Activated CD4-positive, alpha-beta T cell treated with anti-CD3 and anti-CD28 coated beads, Interleukin-2, amount 10 ng/mL, durations not matched to agents 7 days and 5 days (primary cell): ENCODE data around the gene PYCARD. TPM values are rescaled to one million over a fixed set of nuclear protein-coding genes. Genes with fewer than 3 reads are reported as not detected.
"Not testable (repeated sequence)": the region's sequence is repeated elsewhere in the genome, so short reads cannot be mapped to it uniquely, and the experiment has no call there.

Source experiments
- CTCF ChIA-PET: fragments of 350-600 bp; sonication (Branson Sonifier 250); formaldehyde crosslinking; loops from one replicate; lab custom pipeline; 2021; ENCODE audit warnings: antibody characterized with exemption; lab: Charles Lee
- POLR2A ChIA-PET: fragments of 350-600 bp; sonication (Branson Sonifier 250); formaldehyde crosslinking; loops from one replicate; lab custom pipeline; 2021; ENCODE audit warnings: antibody characterized with exemption; lab: Charles Lee
- DNase-seq: peaks from one replicate; pipeline ENCODE4 v3.0.0-alpha.2; 2020
- H3K27ac Mint-ChIP-seq: one replicate; pipeline ENCODE4 v1.8.0; 2021; ENCODE audit warnings: mild to moderate bottlenecking, moderate library complexity, mixed read lengths
- H3K27me3 Mint-ChIP-seq: one replicate; pipeline ENCODE4 v1.8.0; 2021; ENCODE audit warnings: mixed read lengths
- H3K36me3 Mint-ChIP-seq: one replicate; pipeline ENCODE4 v1.8.0; 2021; ENCODE audit warnings: low read depth, mixed read lengths
- H3K4me1 Mint-ChIP-seq: one replicate; pipeline ENCODE4 v1.8.0; 2021; ENCODE audit warnings: mixed read lengths
- H3K4me3 Mint-ChIP-seq: one replicate; pipeline ENCODE4 v1.8.0; 2021; ENCODE audit warnings: mild to moderate bottlenecking, moderate library complexity, mixed read lengths
- H3K9me3 Mint-ChIP-seq: one replicate; pipeline ENCODE4 v1.8.0; 2021; ENCODE audit warnings: mixed read lengths
- total RNA-seq, 2 experiments: library from RNA; stranded (reverse); gene quantifications; one replicate each; pipeline ENCODE4 v1.2.3, GENCODE V29; 2021

PYCARD gene
- total RNA-seq, 2 experiments from 2014 or later: 66.8 to 68.0 TPM

GRCh38 chr16:31186176-31186575 lies 16.4 kb downstream of the PYCARD start:
- H3K36me3 Mint-ChIP-seq: peaks cover 97% of the 10 kb centered on the region
- POLR2A ChIA-PET: no interaction called here
- peak; percentile 34 for DNase-seq
- H3K9me3 Mint-ChIP-seq: no peaks in the 10 kb centered on the region
- H3K4me1 Mint-ChIP-seq: peaks cover 86% of the 10 kb centered on the region
- no peaks in the 10 kb centered on the region for H3K27me3 Mint-ChIP-seq
- CTCF ChIA-PET: interaction anchor here (2.4 kb wide), 1 partner anchor 12 kb away, joined by 8 read pairs; no protein-coding TSS in a partner anchor
- peak overlapping the region; percentile 37 for H3K4me3 Mint-ChIP-seq
- peak overlapping the region; percentile 83 for H3K27ac Mint-ChIP-seq

GRCh38 chr16:31185339-31185738 lies 17.2 kb downstream of the PYCARD start:
- Mint-ChIP-seq H3K27me3 (no peaks in the 10 kb centered on the region), H3K36me3 (peaks cover 96% of the 10 kb centered on the region)

GRCh38 chr16:31184888-31185287 lies 17.7 kb downstream of the PYCARD start:
- ChIA-PET POLR2A (no interaction called here), CTCF (interaction anchor here (1.5 kb wide), 1 partner anchor 10 kb away, joined by 4 read pairs; no protein-coding TSS in a partner anchor)
- Mint-ChIP-seq H3K27me3 (no peaks in the 10 kb centered on the region), H3K4me1 (peaks cover 76% of the 10 kb centered on the region), H3K9me3 (no peaks in the 10 kb centered on the region), H3K27ac (peak overlapping the region; percentile 83), H3K36me3 (peaks cover 92% of the 10 kb centered on the region), H3K4me3 (peak overlapping the region; percentile 45)
- no peak for DNase-seq

More at GRCh38 chr16:31185339-31185738, 17.2 kb downstream of the PYCARD start:
- ChIA-PET CTCF (interaction anchor here (1.5 kb wide), 1 partner anchor 10 kb away, joined by 4 read pairs; no protein-coding TSS in a partner anchor), POLR2A (no interaction called here)
- Mint-ChIP-seq H3K9me3 (no peaks in the 10 kb centered on the region), H3K27ac (peak overlapping the region; percentile 83), H3K4me1 (peaks cover 81% of the 10 kb centered on the region), H3K4me3 (peak overlapping the region; percentile 45)
- no peak for DNase-seq

- Mint-ChIP-seq H3K9me3 (no peaks in the 10 kb centered on the region), H3K36me3 (peaks cover 80% of the 10 kb centered on the region), H3K27ac (no peak overlapping the region), H3K4me3 (peak overlapping the region; percentile 89), H3K4me1 (peaks cover 68% of the 10 kb centered on the region), H3K27me3 (no peaks in the 10 kb centered on the region)
- ChIA-PET POLR2A (interaction anchor here (0.6 kb wide), 1 partner anchor 27 kb away, joined by 3 read pairs; no protein-coding TSS in a partner anchor), CTCF (interaction anchor here (0.9 to 1.5 kb wide), 3 partner anchors 12 to 17 kb away, joined by 3 to 4 read pairs (median 4); no protein-coding TSS in a partner anchor)
- DNase-seq: no peak
These were observed 18.8 kb downstream of the PYCARD start for GRCh38 chr16:31183432-31184428.

DNA sequence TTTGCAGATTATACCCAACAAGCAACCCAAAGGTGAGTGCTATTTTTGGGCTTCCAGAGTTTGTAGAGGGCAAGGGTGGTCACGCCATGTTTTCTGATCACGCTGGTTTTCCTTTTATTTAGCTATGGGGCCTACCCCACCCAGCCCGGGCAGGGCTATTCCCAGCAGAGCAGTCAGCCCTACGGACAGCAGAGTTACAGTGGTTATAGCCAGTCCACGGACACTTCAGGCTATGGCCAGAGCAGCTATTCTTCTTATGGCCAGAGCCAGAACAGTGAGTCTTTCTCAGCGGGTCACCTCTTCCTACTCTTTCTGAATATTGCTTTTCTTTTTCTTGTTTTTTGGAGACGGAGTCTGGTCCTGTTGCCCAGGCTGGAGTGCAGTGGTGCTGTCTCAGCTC lies 20.2 kb downstream of the PYCARD start:
- ChIA-PET CTCF (interaction anchor here (0.8 to 1.6 kb wide), 3 partner anchors 16 to 260 kb away, joined by 3 to 8 read pairs (median 3); partner anchors contain the start of genes ZNF668 and ZNF843), POLR2A (interaction anchor here (0.7 kb wide), 2 partner anchors 18 to 763 kb away, joined by 5 to 6 read pairs; no protein-coding TSS in a partner anchor)
- H3K27me3 Mint-ChIP-seq: no peaks in the 10 kb centered on the region
- no peak for DNase-seq
- peak overlapping the region; percentile 89 for H3K4me3 Mint-ChIP-seq
- H3K9me3 Mint-ChIP-seq: no peaks in the 10 kb centered on the region
- peaks cover 67% of the 10 kb centered on the region for H3K36me3 Mint-ChIP-seq
- H3K27ac Mint-ChIP-seq: peak overlapping the region; percentile 63
- H3K4me1 Mint-ChIP-seq: peaks cover 64% of the 10 kb centered on the region

GRCh38 chr16:31181102-31181830 lies 21.3 kb downstream of the PYCARD start:
- CTCF ChIA-PET: interaction anchor here (1.6 to 2.0 kb wide), 2 partner anchors 17 to 39 kb away, joined by 8 to 9 read pairs; no protein-coding TSS in a partner anchor
- H3K27me3 Mint-ChIP-seq: no peaks in the 10 kb centered on the region
- peak overlapping the region; percentile 99 for H3K27ac Mint-ChIP-seq
- peaks cover 55% of the 10 kb centered on the region for H3K36me3 Mint-ChIP-seq
- POLR2A ChIA-PET: interaction anchor here (0.8 to 2.0 kb wide), 3 partner anchors 8 to 39 kb away, joined by 6 to 9 read pairs (median 9); partner anchors contain the start of gene PYCARD
- no peaks in the 10 kb centered on the region for H3K9me3 Mint-ChIP-seq
- peaks cover 64% of the 10 kb centered on the region for H3K4me1 Mint-ChIP-seq
- peak overlapping the region; percentile 89 for H3K4me3 Mint-ChIP-seq
- peak; percentile 40 for DNase-seq

GRCh38 chr16:31179747-31180459 lies 22.7 kb downstream of the PYCARD start, which contains the start of gene FUS:
Gene FUS, plus strand, starts transcription at chr16:31180139. Its CDS starts 76 bp downstream, at chr16:31180215.
- H3K27ac Mint-ChIP-seq: peak within 1 kb of the TSS; percentile 99
- peaks cover 51% of the 10 kb centered on the region for H3K4me1 Mint-ChIP-seq
- H3K27me3 Mint-ChIP-seq: no peaks in the 10 kb centered on the region
- DNase-seq: peak; percentile 90
- H3K9me3 Mint-ChIP-seq: no peaks in the 10 kb centered on the region
- ChIA-PET CTCF (interaction anchor here (0.5 to 2.0 kb wide), 7 partner anchors 11 to 689 kb away, joined by 3 to 9 read pairs (median 4); partner anchors contain the start of gene ZNF843), POLR2A (interaction anchor here (0.6 to 2.0 kb wide), 9 partner anchors 9 to 312 kb away, joined by 3 to 9 read pairs (median 5); partner anchors contain the start of genes KAT8, PYCARD and SETD1A)
- peak within 1 kb of the TSS; percentile 89 for H3K4me3 Mint-ChIP-seq
- H3K36me3 Mint-ChIP-seq: peaks cover 42% of the 10 kb centered on the region

DNA sequence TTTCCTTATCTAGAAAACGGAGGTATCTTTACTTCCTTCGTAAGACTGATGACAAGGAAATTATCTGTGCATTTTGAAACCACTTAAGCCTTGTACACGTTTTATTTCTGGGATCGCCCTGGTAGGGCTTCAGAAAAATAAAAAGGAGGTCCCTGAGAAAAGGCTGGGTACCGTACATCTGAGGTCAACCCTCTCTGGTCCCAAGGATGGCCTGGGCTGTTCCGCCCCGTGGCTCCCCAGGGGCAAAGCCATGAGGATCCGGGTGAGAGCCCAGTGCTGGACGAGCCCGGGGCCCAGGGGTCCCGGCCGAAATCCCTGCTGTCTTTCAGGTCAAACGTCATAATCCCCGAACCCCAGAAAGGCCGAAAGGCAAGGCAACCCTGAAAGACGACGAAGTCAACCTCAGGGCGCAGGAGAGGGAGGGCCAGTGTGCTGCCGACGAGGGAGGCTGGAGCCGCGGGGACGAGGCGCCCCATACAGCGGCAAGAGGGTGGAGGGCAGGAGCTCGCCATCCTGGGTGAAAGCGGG lies 23.3 kb downstream of the PYCARD start:
- Mint-ChIP-seq H3K9me3 (no peaks in the 10 kb centered on the region), H3K36me3 (peaks cover 36% of the 10 kb centered on the region), H3K27me3 (no peaks in the 10 kb centered on the region), H3K4me1 (peaks cover 47% of the 10 kb centered on the region), H3K4me3 (peak overlapping the region; percentile 89), H3K27ac (peak overlapping the region; percentile 99)
- POLR2A ChIA-PET: interaction anchor here (0.5 to 2.0 kb wide), 4 partner anchors 37 to 529 kb away, joined by 3 to 9 read pairs (median 4); partner anchors contain the start of gene KAT8
- no peak for DNase-seq
- CTCF ChIA-PET: interaction anchor here (1.1 to 2.0 kb wide), 4 partner anchors 11 to 263 kb away, joined by 3 to 9 read pairs (median 7); partner anchors contain the start of gene ZNF843

DNA sequence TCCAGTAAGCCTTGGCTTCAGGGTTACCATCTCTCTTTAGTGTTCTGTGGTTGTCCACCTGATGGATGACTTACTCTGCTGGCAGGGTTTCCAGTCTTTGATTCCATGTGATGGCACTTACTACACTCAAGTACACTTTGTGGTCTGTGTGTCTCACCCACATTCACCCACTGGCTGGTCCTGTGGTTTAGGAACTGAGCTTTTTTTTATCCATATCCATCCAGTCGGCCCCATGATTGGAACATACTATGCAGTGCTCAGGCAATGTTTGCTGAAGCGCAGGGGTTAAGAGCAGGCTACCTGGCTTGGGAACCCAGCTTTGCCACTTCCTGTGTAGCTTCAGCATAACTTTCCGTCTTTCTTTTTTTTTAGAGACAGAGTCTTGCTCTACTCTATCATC lies 25.4 kb downstream of the PYCARD start:
- Mint-ChIP-seq H3K27ac (peak overlapping the region; percentile 99), H3K9me3 (no peaks in the 10 kb centered on the region)
- POLR2A ChIA-PET: no interaction called here

DNA sequence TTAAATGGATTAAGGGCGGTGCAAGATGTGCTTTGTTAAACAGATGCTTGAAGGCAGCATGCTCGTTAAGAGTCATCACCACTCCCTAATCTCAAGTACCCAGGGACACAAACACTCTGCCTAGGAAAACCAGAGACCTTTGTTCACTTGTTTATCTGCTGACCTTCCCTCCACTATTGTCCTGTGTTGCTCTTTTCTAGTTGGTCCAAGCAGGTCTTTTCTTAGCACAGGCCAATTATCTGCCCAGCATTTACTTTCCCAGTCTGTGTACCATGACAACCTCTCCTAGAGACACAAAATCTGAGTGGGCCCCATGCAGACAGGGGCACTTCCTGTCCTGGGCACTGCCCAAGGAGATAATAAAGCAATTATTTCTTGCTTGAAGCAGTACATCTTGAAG lies 32.5 kb downstream of the PYCARD start:
- H3K4me1 Mint-ChIP-seq, H3K4me3 Mint-ChIP-seq, POLR2A ChIA-PET, CTCF ChIA-PET, DNase-seq, H3K27me3 Mint-ChIP-seq, H3K36me3 Mint-ChIP-seq, H3K9me3 Mint-ChIP-seq, H3K27ac Mint-ChIP-seq: not testable (repeated sequence)

More for the DNA sequence above, 25.4 kb downstream of the PYCARD start:
- Mint-ChIP-seq H3K4me3 (peak overlapping the region; percentile 63), H3K27me3 (no peaks in the 10 kb centered on the region), H3K4me1 (peaks cover 25% of the 10 kb centered on the region), H3K36me3 (peaks cover 16% of the 10 kb centered on the region)
- CTCF ChIA-PET: interaction anchor here (0.5 to 2.6 kb wide), 5 partner anchors 26 to 700 kb away, joined by 3 to 20 read pairs (median 3); partner anchors contain the start of gene KAT8
- DNase-seq: peak; percentile 74

- Mint-ChIP-seq H3K36me3 (no peaks in the 10 kb centered on the region), H3K4me1 (no peaks in the 10 kb centered on the region), H3K27ac (no peak overlapping the region), H3K9me3 (no peaks in the 10 kb centered on the region), H3K27me3 (peaks cover 2% of the 10 kb centered on the region), H3K4me3 (no peak overlapping the region)
- ChIA-PET CTCF (interaction anchor here (1.6 kb wide), 1 partner anchor 26 kb away, joined by 5 read pairs; no protein-coding TSS in a partner anchor), POLR2A (no interaction called here)
- no peak for DNase-seq
These were observed 33.7 kb downstream of the PYCARD start for GRCh38 chr16:31168848-31169247.
